Endothelial cell (in vitro differentiated cells): Measurements from ENCODE around the gene FGF12. TPM values are rescaled to one million over a fixed set of nuclear protein-coding genes. Genes with fewer than 3 reads are reported as not detected.

Source experiments
- DNase-seq: peaks from one replicate; pipeline ENCODE4 v3.0.0; 2021; ENCODE audit warnings: low spot score
- H3K27ac Mint-ChIP-seq: one replicate; pipeline ENCODE4 v1.8.0; 2021; ENCODE audit warnings: mixed read lengths, inconsistent platforms; ENCODE audit not compliant: unreplicated experiment
- H3K27me3 Mint-ChIP-seq: one replicate; pipeline ENCODE4 v1.8.0; 2021; ENCODE audit warnings: mild to moderate bottlenecking, moderate library complexity, mixed read lengths, inconsistent platforms; ENCODE audit not compliant: unreplicated experiment
- H3K36me3 Mint-ChIP-seq: one replicate; pipeline ENCODE4 v1.8.0; 2021; ENCODE audit warnings: mild to moderate bottlenecking, low read depth, mixed read lengths, inconsistent platforms; ENCODE audit not compliant: unreplicated experiment
- H3K4me1 Mint-ChIP-seq: one replicate; pipeline ENCODE4 v1.8.0; 2021; ENCODE audit warnings: mild to moderate bottlenecking, mixed read lengths, inconsistent platforms; ENCODE audit not compliant: unreplicated experiment
- H3K4me3 Mint-ChIP-seq: one replicate; pipeline ENCODE4 v1.8.0; 2021; ENCODE audit warnings: mild to moderate bottlenecking, mixed read lengths, inconsistent platforms; ENCODE audit not compliant: unreplicated experiment
- H3K9me3 Mint-ChIP-seq: one replicate; pipeline ENCODE4 v1.8.0; 2021; ENCODE audit warnings: mixed read lengths, inconsistent platforms; ENCODE audit not compliant: unreplicated experiment
- CTCF ChIP-seq: fragments of 200-600 bp; sonication (generic); IDR thresholded peaks from one replicate; pipeline ENCODE4 v1.5.0; 2021; ENCODE audit warnings: antibody characterized with exemption; ENCODE audit not compliant: unreplicated experiment
- total RNA-seq: library from RNA; stranded (reverse); fragmentation: NEBNext Ultra II Directional; extraction: Animal tissue kit (Norgen Biotek cat#: 25700); gene quantifications from one replicate; pipeline ENCODE4 v1.2.1, GENCODE V29; 2021; ENCODE audit not compliant: unreplicated experiment

FGF12 gene
- total RNA-seq, 1 donor from 2014 or later, result 19.1 TPM

DNA sequence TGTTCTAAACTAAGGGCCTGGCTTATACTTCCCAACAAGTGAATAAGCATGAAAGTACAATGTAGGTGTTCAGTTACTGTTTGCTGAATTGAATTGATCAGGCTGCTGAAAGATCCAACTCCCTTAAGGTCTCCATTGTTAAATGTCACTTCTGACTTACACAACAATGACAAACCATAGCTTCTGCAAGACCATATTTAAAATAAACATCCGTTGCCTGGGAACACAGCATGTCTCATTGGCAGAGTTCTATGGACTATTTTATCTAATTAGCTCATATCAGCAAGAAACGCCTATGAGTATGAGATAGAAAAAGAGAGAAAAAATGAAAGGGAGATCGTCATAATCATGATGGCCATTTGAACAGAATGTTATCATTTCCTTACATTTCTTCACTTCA lies 605.4 kb downstream of the FGF12 start:
- no peak for TF ChIP-seq CTCF
- Mint-ChIP-seq H3K4me3 (no peak overlapping the region), H3K27ac (no peak overlapping the region), H3K9me3 (no peaks in the 10 kb centered on the region), H3K36me3 (no peaks in the 10 kb centered on the region), H3K4me1 (no peaks in the 10 kb centered on the region), H3K27me3 (no peaks in the 10 kb centered on the region)
- no peak for DNase-seq

- Mint-ChIP-seq H3K27ac (no peak overlapping the region), H3K4me1 (no peaks in the 10 kb centered on the region), H3K27me3 (no peaks in the 10 kb centered on the region), H3K9me3 (no peaks in the 10 kb centered on the region), H3K36me3 (no peaks in the 10 kb centered on the region), H3K4me3 (no peak overlapping the region)
- DNase-seq, result no peak
- TF ChIP-seq CTCF, result no peak
Measured at GRCh38 chr3:192108820-192109219, 618.5 kb downstream of the FGF12 start.

- no peak for DNase-seq
- Mint-ChIP-seq H3K9me3 (no peaks in the 10 kb centered on the region), H3K36me3 (no peaks in the 10 kb centered on the region), H3K4me3 (no peak overlapping the region), H3K27ac (no peak overlapping the region), H3K4me1 (no peaks in the 10 kb centered on the region), H3K27me3 (no peaks in the 10 kb centered on the region)
- no peak for TF ChIP-seq CTCF
Measured at GRCh38 chr3:192106543-192106942, 620.8 kb downstream of the FGF12 start.

- DNase-seq, result no peak
- H3K9me3 Mint-ChIP-seq, result no peaks in the 10 kb centered on the region
- H3K27me3 Mint-ChIP-seq, result no peaks in the 10 kb centered on the region
- no peak overlapping the region for H3K27ac Mint-ChIP-seq
- H3K4me3 Mint-ChIP-seq, result no peak overlapping the region
- no peaks in the 10 kb centered on the region for H3K4me1 Mint-ChIP-seq
- no peak for TF ChIP-seq CTCF
- no peaks in the 10 kb centered on the region for H3K36me3 Mint-ChIP-seq
Measured at GRCh38 chr3:192092388-192093005, 634.8 kb downstream of the FGF12 start.

DNA sequence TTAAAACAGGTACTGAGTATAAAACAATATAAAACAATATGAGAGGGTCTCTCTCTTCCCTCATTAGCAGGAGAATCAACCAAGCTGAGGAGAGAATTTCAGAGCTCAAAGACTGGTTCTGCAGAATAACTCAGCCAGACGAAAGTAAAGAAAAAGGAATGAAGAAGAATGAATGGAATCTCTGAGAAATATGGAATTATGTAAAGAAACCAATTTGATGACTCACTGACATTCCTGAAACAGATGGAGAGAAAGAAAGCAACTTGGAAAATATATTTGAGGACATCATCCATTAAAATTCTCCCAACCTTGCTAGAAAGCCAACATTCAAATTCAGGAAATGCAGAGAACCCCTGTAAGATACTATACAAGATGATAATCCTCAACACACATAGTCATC lies 635.5 kb downstream of the FGF12 start:
- H3K4me1 Mint-ChIP-seq, result no peaks in the 10 kb centered on the region
- H3K4me3 Mint-ChIP-seq, result no peak overlapping the region
- no peaks in the 10 kb centered on the region for H3K9me3 Mint-ChIP-seq
- H3K27ac Mint-ChIP-seq, result no peak overlapping the region
- no peaks in the 10 kb centered on the region for H3K36me3 Mint-ChIP-seq
- H3K27me3 Mint-ChIP-seq, result no peaks in the 10 kb centered on the region
- no peak for DNase-seq
- TF ChIP-seq CTCF, result no peak
